NT2/D1 (cell line): ENCODE measurements around the gene PLEKHA6.
"Not testable (repeated sequence)": the region's sequence is repeated elsewhere in the genome, so short reads cannot be mapped to it uniquely, and the experiment has no call there.

ENCODE experiments used
- DNase-seq: peaks from one replicate; pipeline ENCODE4 v3.0.0-alpha.2; 2011; ENCODE audit warnings: low read depth, low spot score
- H3K27me3 ChIP-seq: 2 replicates; pipeline ENCODE4 v1.6.0; 2011; ENCODE audit warnings: mild to moderate bottlenecking; ENCODE audit not compliant: insufficient read length, insufficient read depth
- H3K36me3 ChIP-seq: 2 replicates; pipeline ENCODE4 v1.6.1; 2011; ENCODE audit warnings: mild to moderate bottlenecking, low read length, mixed read lengths; ENCODE audit not compliant: insufficient read depth, insufficient read length
- H3K4me1 ChIP-seq: 2 replicates; pipeline ENCODE4 v1.5.1; 2011; ENCODE audit not compliant: insufficient read depth, insufficient read length
- H3K4me3 ChIP-seq: 2 replicates; pipeline ENCODE4 v1.5.1; 2011; ENCODE audit warnings: low read depth; ENCODE audit not compliant: insufficient read length
- H3K9ac ChIP-seq: 2 replicates; pipeline ENCODE4 v1.6.0; 2011; ENCODE audit warnings: low read depth; ENCODE audit not compliant: insufficient read length
- H3K9me3 ChIP-seq: 2 replicates; pipeline ENCODE4 v1.5.1; 2011; ENCODE audit warnings: mild to moderate bottlenecking, low read length; ENCODE audit not compliant: insufficient read depth
- SUZ12 ChIP-seq: IDR thresholded peaks from 2 replicates; pipeline ENCODE4 v1.6.1; 2011; ENCODE audit not compliant: insufficient read length, insufficient read depth; ENCODE audit errors: extremely low read depth
- YY1 ChIP-seq: IDR thresholded peaks from 2 replicates; pipeline ENCODE4 v1.6.1; 2011; ENCODE audit not compliant: insufficient read length, insufficient read depth
- ZNF274 ChIP-seq: IDR thresholded peaks from 2 replicates; pipeline ENCODE4 v1.6.1; 2011; ENCODE audit warnings: mild to moderate bottlenecking, low read depth, low read length

Gene PLEKHA6

GRCh38 chr1:204241050-204241449 is 118.7 kb downstream of the PLEKHA6 start:
- Histone ChIP-seq H3K4me1 (no peaks in the 10 kb centered on the region), H3K9ac (no peak overlapping the region), H3K36me3 (peaks cover 13% of the 10 kb centered on the region), H3K9me3 (peaks cover 9% of the 10 kb centered on the region; the same call in 1 of the 2 replicates), H3K27me3 (no peaks in the 10 kb centered on the region), H3K4me3 (no peak overlapping the region)
- no peak for TF ChIP-seq SUZ12
- no peak for TF ChIP-seq YY1
- TF ChIP-seq ZNF274, result no peak
- no peak for DNase-seq

- Histone ChIP-seq H3K27me3 (no peaks in the 10 kb centered on the region), H3K36me3 (peaks cover 11% of the 10 kb centered on the region), H3K4me3 (no peak overlapping the region), H3K9me3 (peaks cover 17% of the 10 kb centered on the region; the same call in 1 of the 2 replicates), H3K4me1 (no peaks in the 10 kb centered on the region), H3K9ac (no peak overlapping the region)
- DNase-seq, result no peak
- TF ChIP-seq ZNF274 (no peak), YY1 (no peak), SUZ12 (no peak)
Measured at GRCh38 chr1:204240233-204240632, 119.5 kb downstream of the PLEKHA6 start.

GRCh38 chr1:204239401-204239800 is 120.3 kb downstream of the PLEKHA6 start:
- H3K9ac ChIP-seq, H3K4me1 ChIP-seq, DNase-seq, H3K27me3 ChIP-seq, H3K4me3 ChIP-seq, H3K36me3 ChIP-seq: not testable (repeated sequence)
- peaks cover 17% of the 10 kb centered on the region; the same call in 1 of the 2 replicates for H3K9me3 ChIP-seq

GRCh38 chr1:204238520-204238919 is 121.2 kb downstream of the PLEKHA6 start:
- peaks cover 17% of the 10 kb centered on the region; the same call in 1 of the 2 replicates for H3K9me3 ChIP-seq
- H3K27me3 ChIP-seq, H3K9ac ChIP-seq, H3K4me1 ChIP-seq, H3K4me3 ChIP-seq, DNase-seq, H3K36me3 ChIP-seq: not testable (repeated sequence)

- H3K4me3 ChIP-seq, H3K4me1 ChIP-seq, H3K27me3 ChIP-seq, H3K36me3 ChIP-seq, H3K9ac ChIP-seq, DNase-seq: not testable (repeated sequence)
- peaks cover 17% of the 10 kb centered on the region; the same call in 1 of the 2 replicates for H3K9me3 ChIP-seq
Measured at GRCh38 chr1:204237515-204237914, 122.2 kb downstream of the PLEKHA6 start.

- H3K4me3 ChIP-seq, result no peak overlapping the region
- no peak overlapping the region for H3K9ac ChIP-seq
- no peaks in the 10 kb centered on the region for H3K4me1 ChIP-seq
- peaks cover 17% of the 10 kb centered on the region; the same call in 1 of the 2 replicates for H3K9me3 ChIP-seq
- no peak for DNase-seq
- H3K36me3 ChIP-seq, result peaks cover 9% of the 10 kb centered on the region
- TF ChIP-seq YY1 (no peak), ZNF274 (no peak), SUZ12 (no peak)
- H3K27me3 ChIP-seq, result no peaks in the 10 kb centered on the region
Measured at GRCh38 chr1:204232526-204232925, 127.2 kb downstream of the PLEKHA6 start.

GRCh38 chr1:204230211-204230610 is 129.5 kb downstream of the PLEKHA6 start:
- Histone ChIP-seq H3K9me3 (0 out of 2 replicates have a peak, but pooled peaks cover under 1% of the 10 kb centered on the region), H3K4me3 (no peak overlapping the region), H3K36me3 (peaks cover 9% of the 10 kb centered on the region), H3K9ac (no peak overlapping the region), H3K27me3 (no peaks in the 10 kb centered on the region), H3K4me1 (no peaks in the 10 kb centered on the region)
- no peak for DNase-seq
- TF ChIP-seq ZNF274, result no peak
- no peak for TF ChIP-seq SUZ12
- no peak for TF ChIP-seq YY1

- TF ChIP-seq YY1 (no peak), SUZ12 (no peak), ZNF274 (no peak)
- H3K4me1 ChIP-seq, result no peaks in the 10 kb centered on the region
- no peak for DNase-seq
Measured at GRCh38 chr1:204228896-204229295, 130.8 kb downstream of the PLEKHA6 start.

More at GRCh38 chr1:204228896-204229295, 130.8 kb downstream of the PLEKHA6 start:
- H3K9me3 ChIP-seq, result no peaks in the 10 kb centered on the region
- no peak overlapping the region for H3K9ac ChIP-seq
- no peaks in the 10 kb centered on the region for H3K27me3 ChIP-seq
- H3K36me3 ChIP-seq, result peaks cover 9% of the 10 kb centered on the region
- H3K4me3 ChIP-seq, result no peak overlapping the region
